ENCODE data around the gene CYP4F12.

- TF ChIP-seq CTCF (IDR thresholded peaks at IDR 0.05 in 4 of 5, conservative IDR thresholded peaks at IDR 0.05 in 1 of 5) (no peak), POLR2A (IDR thresholded peaks at IDR 0.05) (no peak)
Observed at GRCh38 chr19:15666186-15666585, 6.7 kb upstream of the CYP4F12 start.

Data from gastrocnemius medialis (tissue), 4 donors.